ENCODE measurements around the gene RDH12.
"Not testable (repeated sequence)": the region's sequence is repeated elsewhere in the genome, so short reads cannot be mapped to it uniquely, and the experiment has no call there.

The RDH12 gene

GRCh38 chr14:67705211-67705610 lies 3.5 kb downstream of the RDH12 start:
- Histone ChIP-seq H3K36me3 (ENCODE audit: control insufficient read depth in 1 of 2, insufficient read depth in 2 of 2, low read length in 2 of 2) (no peaks in the 10 kb centered on the region), H3K9me3 (ENCODE audit: control insufficient read depth in 1 of 2, low read length in 2 of 2) (no peaks in the 10 kb centered on the region), H3K27ac (ENCODE audit: low read length) (no peak overlapping the region), H3K4me3 (ENCODE audit: low read depth in 1 of 2, low read length in 2 of 2) (no peak overlapping the region), H3K27me3 (ENCODE audit: low read depth, low read length) (no peaks in the 10 kb centered on the region), H3K4me1 (ENCODE audit: control insufficient read depth in 1 of 2, insufficient read depth in 2 of 2, low read length in 2 of 2) (no peaks in the 10 kb centered on the region)

GRCh38 chr14:67709346-67709745 lies 7.7 kb downstream of the RDH12 start:
- H3K27ac ChIP-seq (ENCODE audit: low read length); H3K4me3 ChIP-seq (ENCODE audit: low read depth in 1 of 2, low read length in 2 of 2); H3K9me3 ChIP-seq (ENCODE audit: control insufficient read depth in 1 of 2, low read length in 2 of 2); H3K4me1 ChIP-seq (ENCODE audit: control insufficient read depth in 1 of 2, insufficient read depth in 2 of 2, low read length in 2 of 2); H3K36me3 ChIP-seq (ENCODE audit: control insufficient read depth in 1 of 2, insufficient read depth in 2 of 2, low read length in 2 of 2); H3K27me3 ChIP-seq (ENCODE audit: low read depth, low read length): not testable (repeated sequence)

GRCh38 chr14:67709796-67710195 lies 8.1 kb downstream of the RDH12 start:
- not testable (repeated sequence) for H3K27me3 ChIP-seq (ENCODE audit: low read depth, low read length); H3K4me3 ChIP-seq (ENCODE audit: low read depth in 1 of 2, low read length in 2 of 2); H3K36me3 ChIP-seq (ENCODE audit: control insufficient read depth in 1 of 2, insufficient read depth in 2 of 2, low read length in 2 of 2); H3K9me3 ChIP-seq (ENCODE audit: control insufficient read depth in 1 of 2, low read length in 2 of 2); H3K27ac ChIP-seq (ENCODE audit: low read length); H3K4me1 ChIP-seq (ENCODE audit: control insufficient read depth in 1 of 2, insufficient read depth in 2 of 2, low read length in 2 of 2)

- Histone ChIP-seq H3K9me3 (ENCODE audit: control insufficient read depth in 1 of 2, low read length in 2 of 2) (no peaks in the 10 kb centered on the region), H3K4me3 (ENCODE audit: low read depth in 1 of 2, low read length in 2 of 2) (no peak overlapping the region), H3K4me1 (ENCODE audit: control insufficient read depth in 1 of 2, insufficient read depth in 2 of 2, low read length in 2 of 2) (no peaks in the 10 kb centered on the region), H3K36me3 (ENCODE audit: control insufficient read depth in 1 of 2, insufficient read depth in 2 of 2, low read length in 2 of 2) (no peaks in the 10 kb centered on the region), H3K27me3 (ENCODE audit: low read depth, low read length) (no peaks in the 10 kb centered on the region), H3K27ac (ENCODE audit: low read length) (no peak overlapping the region)
These were observed 8.5 kb downstream of the RDH12 start for GRCh38 chr14:67710209-67710608.

DNA sequence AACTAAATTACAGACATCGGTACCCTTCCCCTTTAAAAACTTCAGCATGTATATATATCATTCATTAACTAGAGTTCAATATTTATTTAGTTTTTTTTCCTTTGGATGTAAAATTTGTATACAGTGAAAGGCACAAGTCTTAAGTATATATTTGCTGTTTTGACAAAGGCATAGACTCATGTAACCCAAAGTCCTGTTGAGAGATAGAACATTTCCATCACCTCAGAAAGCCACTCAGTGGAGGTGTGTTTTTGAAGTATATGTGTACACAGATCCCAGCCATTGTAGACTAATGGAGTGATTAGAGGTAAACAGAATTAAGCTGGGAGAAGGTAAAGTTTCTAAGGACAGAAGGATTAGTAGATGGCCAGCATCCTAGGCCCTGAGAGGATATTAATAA lies 15.4 kb downstream of the RDH12 start:
- Histone ChIP-seq H3K9me3 (ENCODE audit: control insufficient read depth in 1 of 2, low read length in 2 of 2) (no peaks in the 10 kb centered on the region), H3K27me3 (ENCODE audit: low read depth, low read length) (no peaks in the 10 kb centered on the region)

GRCh38 chr14:67718265-67718664 lies 16.6 kb downstream of the RDH12 start:
- H3K9me3 ChIP-seq (ENCODE audit: control insufficient read depth in 1 of 2, low read length in 2 of 2), result no peaks in the 10 kb centered on the region
- H3K27ac ChIP-seq (ENCODE audit: low read length), result no peak overlapping the region
- peaks cover 0 to 6% of the 10 kb centered on the region in 2 donors for H3K4me1 ChIP-seq (ENCODE audit: control insufficient read depth in 1 of 2, insufficient read depth in 2 of 2, low read length in 2 of 2)
- no peaks in the 10 kb centered on the region for H3K27me3 ChIP-seq (ENCODE audit: low read depth, low read length)
- no peaks in the 10 kb centered on the region for H3K36me3 ChIP-seq (ENCODE audit: control insufficient read depth in 1 of 2, insufficient read depth in 2 of 2, low read length in 2 of 2)
- no peak overlapping the region for H3K4me3 ChIP-seq (ENCODE audit: low read depth in 1 of 2, low read length in 2 of 2)

More for the DNA sequence above, 15.4 kb downstream of the RDH12 start:
- Histone ChIP-seq H3K4me1 (ENCODE audit: control insufficient read depth in 1 of 2, insufficient read depth in 2 of 2, low read length in 2 of 2) (no peaks in the 10 kb centered on the region), H3K4me3 (ENCODE audit: low read depth in 1 of 2, low read length in 2 of 2) (no peak overlapping the region), H3K27ac (ENCODE audit: low read length) (no peak overlapping the region), H3K36me3 (ENCODE audit: control insufficient read depth in 1 of 2, insufficient read depth in 2 of 2, low read length in 2 of 2) (no peaks in the 10 kb centered on the region)

- not testable (repeated sequence) for H3K9me3 ChIP-seq (ENCODE audit: control insufficient read depth in 1 of 2, low read length in 2 of 2); H3K27ac ChIP-seq (ENCODE audit: low read length); H3K4me1 ChIP-seq (ENCODE audit: control insufficient read depth in 1 of 2, insufficient read depth in 2 of 2, low read length in 2 of 2); H3K36me3 ChIP-seq (ENCODE audit: control insufficient read depth in 1 of 2, insufficient read depth in 2 of 2, low read length in 2 of 2); H3K4me3 ChIP-seq (ENCODE audit: low read depth in 1 of 2, low read length in 2 of 2); H3K27me3 ChIP-seq (ENCODE audit: low read depth, low read length)
These were observed 17.7 kb downstream of the RDH12 start for GRCh38 chr14:67719385-67719784.

GRCh38 chr14:67719866-67720265 lies 18.2 kb downstream of the RDH12 start:
- Histone ChIP-seq H3K9me3 (ENCODE audit: control insufficient read depth in 1 of 2, low read length in 2 of 2) (no peaks in the 10 kb centered on the region), H3K4me1 (ENCODE audit: control insufficient read depth in 1 of 2, insufficient read depth in 2 of 2, low read length in 2 of 2) (peaks cover 0 to 6% of the 10 kb centered on the region in 2 donors), H3K36me3 (ENCODE audit: control insufficient read depth in 1 of 2, insufficient read depth in 2 of 2, low read length in 2 of 2) (no peaks in the 10 kb centered on the region), H3K27ac (ENCODE audit: low read length) (no peak overlapping the region), H3K27me3 (ENCODE audit: low read depth, low read length) (no peaks in the 10 kb centered on the region), H3K4me3 (ENCODE audit: low read depth in 1 of 2, low read length in 2 of 2) (no peak overlapping the region)

- no peaks in the 10 kb centered on the region for H3K9me3 ChIP-seq (ENCODE audit: control insufficient read depth in 1 of 2, low read length in 2 of 2)
- H3K4me1 ChIP-seq (ENCODE audit: control insufficient read depth in 1 of 2, insufficient read depth in 2 of 2, low read length in 2 of 2), result peaks cover 0 to 6% of the 10 kb centered on the region in 2 donors
- no peak overlapping the region for H3K27ac ChIP-seq (ENCODE audit: low read length)
- no peaks in the 10 kb centered on the region for H3K36me3 ChIP-seq (ENCODE audit: control insufficient read depth in 1 of 2, insufficient read depth in 2 of 2, low read length in 2 of 2)
- H3K27me3 ChIP-seq (ENCODE audit: low read depth, low read length), result no peaks in the 10 kb centered on the region
- no peak overlapping the region for H3K4me3 ChIP-seq (ENCODE audit: low read depth in 1 of 2, low read length in 2 of 2)
These were observed 20.2 kb downstream of the RDH12 start for GRCh38 chr14:67721875-67722274.

DNA sequence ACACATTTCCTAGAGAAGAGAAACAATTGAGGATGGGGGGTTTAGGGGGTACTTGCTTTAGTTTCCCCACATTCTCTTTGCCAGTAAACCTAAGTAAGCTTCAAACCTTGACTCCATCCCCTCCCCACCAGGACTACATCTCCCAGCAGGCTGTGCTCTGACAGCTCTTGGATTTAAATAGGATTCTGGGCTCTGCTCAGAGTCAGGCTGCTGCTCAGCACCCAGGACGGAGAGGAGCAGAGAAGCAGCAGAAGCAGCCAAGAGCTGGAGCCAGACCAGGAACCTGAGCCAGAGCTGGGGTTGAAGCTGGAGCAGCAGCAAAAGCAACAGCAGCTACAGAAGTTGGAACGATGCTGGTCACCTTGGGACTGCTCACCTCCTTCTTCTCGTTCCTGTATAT lies 20.6 kb downstream of the RDH12 start:
- Histone ChIP-seq H3K27me3 (ENCODE audit: low read depth, low read length) (no peaks in the 10 kb centered on the region), H3K9me3 (ENCODE audit: control insufficient read depth in 1 of 2, low read length in 2 of 2) (no peaks in the 10 kb centered on the region), H3K4me1 (ENCODE audit: control insufficient read depth in 1 of 2, insufficient read depth in 2 of 2, low read length in 2 of 2) (peaks cover 0 to 6% of the 10 kb centered on the region in 2 donors), H3K36me3 (ENCODE audit: control insufficient read depth in 1 of 2, insufficient read depth in 2 of 2, low read length in 2 of 2) (no peaks in the 10 kb centered on the region), H3K27ac (ENCODE audit: low read length) (no peak overlapping the region), H3K4me3 (ENCODE audit: low read depth in 1 of 2, low read length in 2 of 2) (peak overlapping the region in 1 of 2 donors; percentile 19)

DNA sequence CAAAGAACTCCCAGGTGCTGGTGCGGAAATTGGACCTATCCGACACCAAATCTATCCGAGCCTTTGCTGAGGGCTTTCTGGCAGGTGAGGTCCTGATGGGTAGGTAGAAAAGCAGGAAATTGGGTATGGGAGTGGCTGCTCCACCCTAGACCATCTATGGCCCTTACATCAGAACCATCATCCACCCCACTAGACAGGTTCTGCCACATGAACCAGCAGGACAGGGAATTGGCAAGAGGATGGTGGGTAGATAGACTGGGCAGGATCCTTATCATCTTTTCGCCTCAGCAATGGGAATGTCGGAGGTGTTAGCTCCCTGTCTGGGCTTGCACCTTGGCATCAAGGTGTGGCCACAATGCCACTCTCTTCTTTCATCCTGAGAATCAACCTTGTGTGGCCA lies 23.5 kb downstream of the RDH12 start:
- no peaks in the 10 kb centered on the region for H3K27me3 ChIP-seq (ENCODE audit: low read depth, low read length)
- H3K4me1 ChIP-seq (ENCODE audit: control insufficient read depth in 1 of 2, insufficient read depth in 2 of 2, low read length in 2 of 2), result peaks cover 0 to 6% of the 10 kb centered on the region in 2 donors
- H3K9me3 ChIP-seq (ENCODE audit: control insufficient read depth in 1 of 2, low read length in 2 of 2), result no peaks in the 10 kb centered on the region
- no peak overlapping the region for H3K27ac ChIP-seq (ENCODE audit: low read length)
- H3K36me3 ChIP-seq (ENCODE audit: control insufficient read depth in 1 of 2, insufficient read depth in 2 of 2, low read length in 2 of 2), result no peaks in the 10 kb centered on the region
- no peak overlapping the region for H3K4me3 ChIP-seq (ENCODE audit: low read depth in 1 of 2, low read length in 2 of 2)

DNA sequence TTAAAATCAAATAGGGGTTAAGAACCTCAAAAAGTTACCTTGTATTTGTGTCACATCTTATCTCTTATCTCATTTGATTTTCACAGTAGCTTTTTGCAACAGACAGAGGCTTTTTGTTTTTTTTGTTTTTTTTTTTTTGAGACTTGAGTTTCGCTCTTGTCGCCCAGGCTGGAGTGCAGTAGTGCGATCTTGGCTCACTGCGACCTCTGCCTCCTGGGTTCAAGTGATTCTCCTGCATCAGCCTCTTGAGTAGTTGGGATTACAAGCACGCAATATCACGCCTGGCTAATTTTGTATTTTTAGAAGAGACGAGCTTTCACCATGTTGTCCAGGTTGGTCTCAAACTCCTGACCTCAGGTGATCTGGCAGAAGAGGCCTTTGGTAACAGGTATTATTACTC lies 25.7 kb downstream of the RDH12 start:
- H3K4me1 ChIP-seq (ENCODE audit: control insufficient read depth in 1 of 2, insufficient read depth in 2 of 2, low read length in 2 of 2), result peaks cover 0 to 4% of the 10 kb centered on the region in 2 donors
- H3K36me3 ChIP-seq (ENCODE audit: control insufficient read depth in 1 of 2, insufficient read depth in 2 of 2, low read length in 2 of 2), result no peaks in the 10 kb centered on the region
- H3K9me3 ChIP-seq (ENCODE audit: control insufficient read depth in 1 of 2, low read length in 2 of 2), result no peaks in the 10 kb centered on the region
- no peak overlapping the region for H3K4me3 ChIP-seq (ENCODE audit: low read depth in 1 of 2, low read length in 2 of 2)
- no peaks in the 10 kb centered on the region for H3K27me3 ChIP-seq (ENCODE audit: low read depth, low read length)
- H3K27ac ChIP-seq (ENCODE audit: low read length), result no peak overlapping the region

Measured in muscle layer of duodenum (tissue), 2 donors.